GM18505 (cell line): Measurements from ENCODE around the gene MYMK.

Source experiments
- ATAC-seq: cut with Tn5 transposase; IDR thresholded peaks from one replicate; pipeline ENCODE4 v1.9.1; 2021; ENCODE audit not compliant: unreplicated experiment
- POLR2A ChIP-seq: IDR thresholded peaks from 4 replicates; pipeline ENCODE4 v1.6.1; 2011; ENCODE audit warnings: borderline replicate concordance; ENCODE audit not compliant: insufficient read depth, insufficient read length; ENCODE audit errors: extremely low read depth

Gene MYMK

GRCh38 chr9:133468777-133469421 lies 55.9 kb downstream of the MYMK start:
- ATAC-seq: no peak
- TF ChIP-seq POLR2A: peak; percentile 12

GRCh38 chr9:133468374-133468773 lies 56.4 kb downstream of the MYMK start:
- ATAC-seq: no peak
- TF ChIP-seq POLR2A: no peak

GRCh38 chr9:133467101-133467500 lies 57.7 kb downstream of the MYMK start:
- no peak for TF ChIP-seq POLR2A
- no peak for ATAC-seq

GRCh38 chr9:133465984-133466383 lies 58.8 kb downstream of the MYMK start:
- no peak for TF ChIP-seq POLR2A
- no peak for ATAC-seq

GRCh38 chr9:133464638-133465037 lies 60.1 kb downstream of the MYMK start:
- no peak for ATAC-seq
- TF ChIP-seq POLR2A: no peak
